ENCODE results near the gene CD84.

DNA sequence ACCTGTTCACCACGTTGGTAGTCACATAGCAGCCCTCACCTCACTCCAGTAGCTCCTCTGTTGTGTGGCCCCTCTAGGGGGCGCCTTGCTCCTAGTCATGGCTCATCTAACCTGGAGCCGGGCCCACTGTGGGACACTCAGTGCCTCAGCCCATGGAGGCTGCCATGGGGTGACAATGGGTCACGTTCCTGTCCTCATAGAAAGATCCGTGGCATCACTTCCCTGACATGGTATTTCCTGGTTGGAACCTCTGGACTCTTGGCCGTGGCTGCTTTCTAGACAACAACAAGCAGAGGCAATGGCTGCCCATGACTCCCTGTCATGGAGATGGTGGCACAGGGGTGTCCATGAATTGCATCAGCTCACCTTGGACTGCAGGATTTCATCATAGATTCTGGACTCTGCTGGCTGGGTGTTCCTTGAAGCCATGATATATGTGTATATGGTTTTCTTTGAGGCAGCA, 28.7 kb downstream of the CD84 start:
- TF ChIP-seq, protein P1, sequence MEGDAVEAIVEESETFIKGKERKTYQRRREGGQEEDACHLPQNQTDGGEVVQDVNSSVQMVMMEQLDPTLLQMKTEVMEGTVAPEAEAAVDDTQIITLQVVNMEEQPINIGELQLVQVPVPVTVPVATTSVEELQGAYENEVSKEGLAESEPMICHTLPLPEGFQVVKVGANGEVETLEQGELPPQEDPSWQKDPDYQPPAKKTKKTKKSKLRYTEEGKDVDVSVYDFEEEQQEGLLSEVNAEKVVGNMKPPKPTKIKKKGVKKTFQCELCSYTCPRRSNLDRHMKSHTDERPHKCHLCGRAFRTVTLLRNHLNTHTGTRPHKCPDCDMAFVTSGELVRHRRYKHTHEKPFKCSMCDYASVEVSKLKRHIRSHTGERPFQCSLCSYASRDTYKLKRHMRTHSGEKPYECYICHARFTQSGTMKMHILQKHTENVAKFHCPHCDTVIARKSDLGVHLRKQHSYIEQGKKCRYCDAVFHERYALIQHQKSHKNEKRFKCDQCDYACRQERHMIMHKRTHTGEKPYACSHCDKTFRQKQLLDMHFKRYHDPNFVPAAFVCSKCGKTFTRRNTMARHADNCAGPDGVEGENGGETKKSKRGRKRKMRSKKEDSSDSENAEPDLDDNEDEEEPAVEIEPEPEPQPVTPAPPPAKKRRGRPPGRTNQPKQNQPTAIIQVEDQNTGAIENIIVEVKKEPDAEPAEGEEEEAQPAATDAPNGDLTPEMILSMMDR (conservative IDR thresholded peaks at IDR 0.05; ENCODE audit: low read depth, low read length) = peak; percentile 52
- TF ChIP-seq EZH2 (IDR thresholded peaks at IDR 0.05; ENCODE audit: borderline replicate concordance, low read depth, low read length, poor library complexity, severe bottlenecking) = no peak
